GM18867 (cell line): Measurements from ENCODE around the gene TAF9B.
"Not testable (repeated sequence)": the region's sequence is repeated elsewhere in the genome, so short reads cannot be mapped to it uniquely, and the experiment has no call there.

Experiments
- ATAC-seq: cut with Tn5 transposase; IDR thresholded peaks from one replicate; pipeline ENCODE4 v1.9.1; 2021; ENCODE audit warnings: mild to moderate bottlenecking, moderate library complexity; ENCODE audit not compliant: unreplicated experiment

TAF9B gene, protein sequence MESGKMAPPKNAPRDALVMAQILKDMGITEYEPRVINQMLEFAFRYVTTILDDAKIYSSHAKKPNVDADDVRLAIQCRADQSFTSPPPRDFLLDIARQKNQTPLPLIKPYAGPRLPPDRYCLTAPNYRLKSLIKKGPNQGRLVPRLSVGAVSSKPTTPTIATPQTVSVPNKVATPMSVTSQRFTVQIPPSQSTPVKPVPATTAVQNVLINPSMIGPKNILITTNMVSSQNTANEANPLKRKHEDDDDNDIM

DNA sequence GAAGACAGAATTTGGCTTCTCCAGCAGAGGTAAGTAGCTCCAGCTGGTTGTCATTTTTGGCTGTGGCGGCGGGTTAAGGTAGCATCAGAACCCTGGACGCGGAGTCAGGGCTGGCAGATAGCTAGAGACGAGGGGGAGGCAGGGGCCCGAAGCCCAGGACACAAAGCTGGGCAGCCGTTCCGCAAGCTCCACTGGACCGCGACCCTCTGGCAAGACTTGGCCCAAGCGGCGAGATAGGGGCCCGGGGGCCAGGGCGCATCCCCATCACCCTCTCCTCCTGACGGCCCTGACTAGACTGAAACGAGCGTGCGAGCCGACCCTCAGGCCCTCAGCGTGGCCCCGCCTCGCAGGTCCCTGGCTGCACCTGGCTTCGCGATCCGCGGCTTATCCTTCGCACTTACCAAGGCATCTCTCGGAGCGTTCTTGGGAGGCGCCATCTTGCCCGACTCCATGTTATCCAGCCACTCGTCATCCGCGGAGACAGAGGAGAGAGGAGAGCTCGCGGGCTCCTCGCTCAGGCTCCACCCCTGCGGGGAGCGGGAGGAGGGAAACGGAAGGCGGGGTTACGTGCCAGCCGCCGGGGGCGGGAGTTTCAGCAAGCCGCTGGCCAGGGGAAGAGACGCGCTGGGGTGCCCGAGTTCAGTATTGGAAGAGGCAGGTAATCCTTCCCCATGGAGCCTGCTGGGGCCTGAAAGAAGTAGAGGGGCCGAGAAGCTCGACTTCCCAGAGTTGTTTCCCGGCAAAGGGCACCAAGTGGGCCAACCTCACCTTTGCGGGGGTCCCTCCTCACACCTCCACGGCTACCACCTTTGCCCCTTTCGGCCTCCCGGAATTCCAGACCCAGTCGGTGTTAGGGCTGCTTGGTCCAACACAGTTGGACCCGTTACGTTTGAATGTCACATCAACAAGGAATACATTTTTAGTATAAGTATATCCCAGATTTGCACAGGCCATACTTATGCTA, at the start of gene TAF9B:
Gene TAF9B, minus strand, starts transcription at position 491 of the 964 bp plus-strand sequence. Its CDS starts 39 bp downstream, at position 452.
- ATAC-seq = peak; percentile 95

DNA sequence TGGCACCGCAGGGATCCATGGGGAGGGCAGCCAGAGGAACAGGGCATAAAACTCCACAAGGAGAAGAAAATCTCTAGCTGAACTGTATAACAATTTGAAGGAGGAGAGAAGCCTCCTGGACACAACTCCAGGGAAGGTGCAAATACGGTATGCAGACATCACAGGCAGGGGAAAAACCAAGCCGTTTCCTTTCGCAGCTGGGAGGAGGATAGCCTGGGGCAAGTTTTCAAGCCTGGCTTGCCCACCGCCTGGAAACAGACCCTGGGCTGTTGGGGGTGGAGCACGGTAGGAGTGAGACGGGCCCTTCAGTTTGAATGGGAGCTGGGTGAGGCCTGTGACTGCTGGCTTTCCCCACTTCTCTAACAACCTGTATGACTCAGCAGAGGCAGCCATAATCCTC, 43.4 kb upstream of the TAF9B start:
- ATAC-seq = no peak

DNA sequence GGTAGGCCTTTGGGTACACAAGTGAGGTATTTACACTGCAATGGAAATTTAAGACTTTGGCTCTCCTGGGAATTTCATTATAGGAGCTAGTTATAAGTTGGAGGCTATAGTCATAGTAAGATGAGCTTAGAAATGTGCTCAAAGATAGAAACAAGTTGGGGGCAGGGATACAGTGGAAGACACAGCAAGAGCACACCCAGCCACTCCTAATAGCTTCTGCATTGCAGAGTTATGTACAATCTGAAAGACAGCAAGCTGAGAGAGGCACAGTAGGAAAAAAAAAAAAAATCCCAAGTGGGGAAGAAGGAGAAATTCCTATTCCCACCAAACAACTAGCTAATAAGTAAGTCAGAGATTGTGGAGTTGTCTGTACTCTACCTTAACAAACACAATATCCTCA, 41.9 kb upstream of the TAF9B start:
- no peak for ATAC-seq

DNA sequence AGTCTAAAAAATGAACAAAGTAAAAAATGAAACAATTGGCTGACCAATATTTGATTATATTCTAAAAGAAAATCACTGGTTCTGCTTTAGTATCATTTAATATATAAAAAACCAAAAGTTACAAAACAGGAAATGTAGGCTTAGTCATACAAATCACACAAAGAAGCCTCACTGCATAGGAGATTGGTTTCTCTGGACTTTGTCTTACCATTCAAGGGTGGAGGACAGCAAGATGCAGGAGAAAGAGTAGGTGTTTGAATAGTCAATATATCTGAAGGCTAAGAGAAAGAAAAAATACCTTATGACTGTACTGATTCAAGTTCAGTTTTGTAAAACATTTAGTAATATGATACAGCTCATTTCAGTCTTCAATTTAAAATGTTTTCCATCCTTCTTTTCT, 28.6 kb upstream of the TAF9B start:
- no peak for ATAC-seq

DNA sequence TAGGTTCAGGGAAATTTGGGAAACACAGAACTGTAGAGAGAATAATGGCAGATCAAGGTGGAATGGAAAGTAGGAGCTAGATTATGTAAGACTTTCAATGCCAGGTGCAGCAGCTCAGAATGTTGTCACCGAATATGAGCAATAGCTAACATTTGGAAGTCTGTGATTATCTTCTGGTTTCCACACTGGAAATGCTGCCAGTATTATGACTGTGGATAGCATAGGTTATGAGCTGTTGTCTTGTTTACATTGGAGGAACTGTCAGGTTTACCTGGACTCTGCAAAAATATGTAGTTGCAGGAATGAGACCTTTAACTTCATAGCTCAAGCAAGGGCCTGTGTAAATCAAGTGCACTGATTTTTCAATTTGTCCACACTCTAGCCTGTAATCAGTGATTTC, 26.0 kb upstream of the TAF9B start:
- no peak for ATAC-seq

DNA sequence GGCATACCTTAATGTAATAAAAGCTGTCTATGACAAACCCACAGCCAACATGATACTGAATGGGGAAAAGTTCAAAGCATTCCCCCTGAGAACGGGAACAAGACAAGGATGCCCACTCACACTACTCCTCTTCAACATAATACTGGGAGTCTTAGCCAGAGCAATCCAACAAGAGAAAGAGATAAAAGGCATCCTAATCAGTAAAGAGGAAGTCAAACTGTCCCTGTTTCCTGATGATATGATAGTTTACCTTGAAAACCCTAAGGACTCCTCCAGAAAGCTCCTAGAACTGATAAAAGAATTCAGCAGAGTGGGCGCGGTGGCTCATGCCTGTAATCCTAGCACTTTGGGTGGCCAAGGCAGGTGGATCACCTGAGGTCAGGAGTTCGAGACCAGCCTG, 23.7 kb upstream of the TAF9B start:
- ATAC-seq = not testable (repeated sequence)

DNA sequence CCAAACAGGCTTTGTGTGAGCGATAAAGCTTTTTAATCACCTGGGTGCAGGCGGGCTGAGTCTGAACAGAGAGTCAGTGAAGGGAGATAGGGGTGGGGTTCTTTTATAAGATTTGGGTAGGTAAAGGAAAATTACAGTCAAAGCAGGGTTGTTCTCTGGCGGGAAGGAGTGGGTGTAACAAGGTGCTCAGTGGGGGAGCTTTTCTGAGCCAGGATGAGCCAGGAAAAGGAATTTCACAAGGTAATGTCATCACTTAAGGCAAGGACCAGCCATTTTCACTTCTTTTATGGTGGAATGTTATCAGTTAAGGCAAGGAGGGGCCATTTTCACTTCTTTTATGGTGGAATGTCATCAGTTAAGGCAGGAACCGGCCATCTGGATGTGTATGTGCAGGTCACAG, 21.3 kb upstream of the TAF9B start:
- ATAC-seq = not testable (repeated sequence)

DNA sequence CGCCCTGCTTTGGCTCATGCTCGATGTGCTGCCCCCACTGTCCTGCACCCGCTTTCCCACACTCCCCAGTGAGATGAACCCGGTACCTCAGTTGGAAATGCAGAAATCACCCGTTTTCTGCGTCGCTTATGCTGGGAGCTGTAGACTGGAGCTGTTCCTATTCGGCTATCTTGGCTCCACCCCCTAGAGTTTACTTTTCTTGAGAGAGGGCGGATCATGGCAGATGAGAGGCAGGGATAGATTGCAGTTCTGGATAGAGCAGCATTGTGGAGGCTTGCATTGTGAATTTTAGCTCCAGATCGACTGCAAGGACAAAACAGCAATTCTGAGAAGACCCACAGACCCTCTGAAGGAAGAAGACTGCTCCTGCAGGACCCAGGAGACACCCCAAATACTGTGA, 18.4 kb upstream of the TAF9B start:
- not testable (repeated sequence) for ATAC-seq

DNA sequence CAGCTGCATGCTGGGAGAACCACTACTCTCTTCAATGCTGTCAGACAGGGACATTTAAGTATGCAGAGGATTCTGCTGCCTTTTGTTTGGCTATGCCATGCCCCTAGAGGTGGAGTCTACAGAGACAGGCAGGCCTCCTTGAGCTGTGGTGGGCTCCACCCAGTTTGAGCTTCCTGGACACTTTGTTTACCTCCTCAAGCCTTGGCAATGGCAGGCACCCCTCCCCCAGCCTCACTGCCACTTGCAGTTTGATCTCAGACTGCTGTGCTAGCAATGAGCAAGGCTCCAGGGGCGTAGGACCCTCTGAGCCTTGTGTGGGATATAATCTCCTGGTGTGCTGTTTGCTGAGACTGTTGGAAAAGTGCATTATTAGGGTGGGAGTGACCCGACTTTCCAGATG, 17.9 kb upstream of the TAF9B start:
- ATAC-seq = not testable (repeated sequence)

DNA sequence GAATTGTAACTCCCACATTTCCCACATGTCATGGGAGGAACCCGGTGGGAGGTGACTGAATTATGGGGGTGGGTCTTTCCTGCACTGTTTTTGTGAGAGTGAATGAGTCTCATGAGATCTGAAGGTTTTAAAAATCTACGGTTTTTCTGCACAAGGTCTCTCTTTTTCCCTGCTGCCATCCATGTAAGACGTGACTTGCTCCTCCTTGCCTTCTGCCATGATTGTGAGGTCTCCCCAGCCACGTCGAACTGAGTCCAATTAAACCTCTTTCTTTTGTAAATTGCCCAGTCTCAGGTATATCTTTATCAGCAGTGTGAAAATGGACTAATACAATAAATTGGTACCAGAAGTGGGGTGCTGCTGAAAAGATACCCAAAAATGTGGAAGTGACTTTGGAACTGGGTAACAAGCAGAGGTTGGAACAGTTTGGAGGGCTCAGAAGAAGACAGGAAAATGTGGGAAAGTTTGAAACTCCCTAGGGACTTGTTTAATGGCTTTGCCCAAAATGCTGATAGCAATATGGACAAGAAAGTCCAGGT, 7.6 kb upstream of the TAF9B start:
- not testable (repeated sequence) for ATAC-seq

DNA sequence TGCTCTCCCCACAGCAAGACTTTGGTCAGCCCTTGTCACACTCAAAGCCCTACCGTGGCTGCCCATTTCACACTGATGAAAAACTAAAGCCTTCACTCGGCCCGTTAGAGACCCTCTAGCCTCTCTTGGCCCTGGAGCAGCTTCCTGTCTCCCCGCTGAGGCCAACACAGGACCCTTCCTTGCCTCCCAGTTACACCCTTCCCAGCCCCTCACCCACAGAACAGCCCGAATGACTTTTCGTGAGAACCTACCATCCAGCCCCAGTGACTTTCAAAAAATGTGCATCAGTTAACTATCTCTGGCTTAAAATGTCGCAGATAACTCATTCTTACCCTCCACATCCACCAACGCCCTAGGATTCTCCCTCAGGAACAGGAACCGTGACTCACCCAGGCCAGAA, 756 bp upstream of the TAF9B start:
- no peak for ATAC-seq

DNA sequence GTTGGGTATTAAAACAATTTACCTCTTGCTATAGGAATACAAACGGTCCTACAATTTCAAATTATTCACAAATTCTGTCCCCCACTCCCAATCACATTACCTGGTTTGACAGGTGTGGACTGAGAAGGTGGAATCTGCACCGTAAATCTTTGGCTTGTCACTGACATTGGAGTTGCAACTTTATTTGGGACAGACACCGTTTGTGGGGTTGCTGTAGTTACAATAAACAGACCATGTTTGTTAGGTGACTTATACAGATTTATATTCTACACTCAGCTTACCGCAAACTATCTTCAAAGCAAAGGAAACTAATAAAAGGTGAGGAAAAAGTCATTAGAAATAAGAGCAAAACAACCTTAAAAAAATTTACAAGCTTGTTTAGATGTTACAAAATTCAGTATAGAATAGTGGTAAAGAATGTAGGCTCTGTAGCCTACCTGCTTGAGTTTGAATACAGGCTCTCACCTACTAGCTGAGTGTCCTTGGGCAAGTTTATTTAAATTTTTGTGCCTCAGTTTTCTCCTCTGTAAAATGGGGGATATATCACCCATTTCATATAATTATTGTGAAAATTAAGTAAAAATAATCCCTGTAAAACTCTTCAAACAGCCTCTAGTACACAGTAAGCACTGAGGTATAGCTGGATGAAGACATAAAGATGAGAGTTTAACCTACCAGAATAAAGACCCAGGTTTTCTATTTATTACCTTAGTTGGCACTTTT, 6.1 kb downstream of the TAF9B start:
- ATAC-seq = no peak

DNA sequence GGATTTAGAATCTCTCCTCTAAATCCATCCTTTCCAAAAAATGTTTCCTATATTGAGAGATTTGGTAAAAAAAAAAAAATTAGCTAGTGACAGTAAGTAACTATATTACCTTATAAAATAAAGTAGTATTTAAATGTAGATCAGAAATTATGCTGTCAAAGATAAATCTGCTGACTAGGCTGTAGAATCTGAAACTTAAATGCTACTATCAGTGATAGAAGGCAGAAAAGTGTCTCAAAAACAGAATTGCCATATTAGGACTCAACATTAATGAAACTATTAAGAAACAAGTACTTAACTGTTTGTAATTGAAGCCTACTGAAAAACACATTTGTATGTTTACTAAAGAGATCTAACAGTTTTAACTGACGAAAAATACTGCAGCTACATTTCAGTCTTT, 8.3 kb downstream of the TAF9B start:
- no peak for ATAC-seq

DNA sequence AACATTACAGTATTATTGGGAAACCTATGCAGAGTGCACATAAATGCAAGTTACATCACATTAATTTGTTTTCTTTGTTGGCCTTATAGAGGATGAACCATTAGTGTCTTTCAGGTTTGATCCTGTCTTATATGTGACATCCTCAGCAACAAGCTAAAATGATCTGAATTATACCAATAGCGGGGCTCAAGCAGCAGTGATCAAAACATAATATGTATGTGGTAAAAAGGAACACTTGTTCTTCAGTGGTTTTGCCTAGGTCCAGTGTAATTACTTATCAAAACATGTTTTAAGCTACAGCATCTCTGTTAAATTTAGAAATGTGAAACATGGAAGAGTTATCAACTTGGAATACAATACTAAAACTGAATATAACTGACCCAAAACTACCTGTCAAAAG, 9.1 kb downstream of the TAF9B start:
- ATAC-seq = no peak

DNA sequence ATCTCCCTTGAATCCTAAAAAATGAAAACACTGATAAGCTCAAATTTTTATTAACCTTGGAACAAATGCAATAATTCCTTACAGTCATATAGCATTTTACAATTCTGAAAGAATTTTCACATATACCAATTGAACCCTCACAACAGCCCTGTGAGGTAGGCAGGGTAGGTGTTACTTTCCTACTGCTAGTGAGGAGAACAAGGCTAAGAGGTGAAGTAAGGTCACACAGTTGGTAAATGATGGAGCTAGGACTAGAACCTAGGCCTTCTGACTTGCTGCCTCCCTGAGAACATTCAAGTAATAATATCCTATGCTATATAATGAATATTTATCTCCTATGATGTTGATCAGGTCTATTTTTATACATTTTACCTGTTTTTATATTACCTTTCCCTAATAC, 9.7 kb downstream of the TAF9B start:
- ATAC-seq = no peak

DNA sequence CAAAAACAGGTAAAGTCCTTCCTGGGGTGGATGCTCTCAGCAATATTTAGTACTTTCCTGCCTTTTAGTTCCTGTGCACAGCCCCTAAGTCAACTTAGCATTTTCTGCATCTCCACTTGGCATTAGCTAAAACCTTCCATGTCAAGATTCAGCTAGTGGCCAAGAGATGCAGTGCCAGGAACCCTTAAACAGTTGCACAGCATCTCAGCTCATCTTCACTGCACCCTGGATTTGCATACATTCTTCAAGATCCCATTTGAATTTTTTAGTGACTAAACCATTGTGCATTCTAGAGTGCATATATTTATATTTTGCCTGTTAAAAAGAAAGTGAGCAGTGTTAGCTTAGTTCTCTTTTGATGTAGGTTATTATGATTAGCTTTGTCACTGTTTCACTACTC, 13.7 kb downstream of the TAF9B start:
- ATAC-seq = not testable (repeated sequence)

DNA sequence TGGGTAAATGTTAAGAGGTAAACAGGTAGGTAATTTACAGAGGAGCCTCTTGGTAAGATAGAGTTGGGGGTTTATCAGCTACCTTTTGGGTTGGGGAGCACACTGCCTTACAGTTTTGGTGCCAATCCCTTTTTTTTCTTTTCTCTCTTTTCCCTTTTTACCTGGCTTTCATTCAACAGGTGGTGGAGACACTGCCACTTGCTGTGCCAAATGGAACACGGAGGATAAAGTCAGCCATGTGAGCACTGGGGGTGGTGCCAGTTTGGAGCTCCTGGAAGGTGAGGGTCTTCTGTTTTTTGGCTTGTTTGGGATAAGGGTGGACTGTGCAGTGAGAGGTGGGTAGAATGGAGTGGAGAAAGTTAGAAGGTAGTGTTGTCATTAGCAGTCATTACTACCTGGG, 14.3 kb downstream of the TAF9B start:
- ATAC-seq = no peak

DNA sequence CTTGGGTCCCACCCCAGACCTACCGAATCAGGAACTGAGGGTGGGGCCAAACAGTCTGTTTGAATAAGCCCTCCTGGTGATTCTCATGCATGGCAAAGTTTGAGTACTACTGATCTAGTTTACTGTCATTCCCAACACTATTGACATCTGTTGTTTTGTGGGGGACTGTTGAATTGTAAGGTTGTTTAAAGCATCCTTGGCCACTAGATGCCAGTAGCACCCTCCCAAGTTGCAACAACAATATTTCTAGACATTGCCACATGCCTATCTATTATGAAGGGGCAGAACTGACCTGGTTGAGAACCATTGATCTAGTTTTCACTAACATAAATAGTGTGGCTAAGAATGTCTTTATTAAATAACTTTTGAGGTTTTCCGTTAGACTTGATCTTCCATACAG, 15.1 kb downstream of the TAF9B start:
- no peak for ATAC-seq

DNA sequence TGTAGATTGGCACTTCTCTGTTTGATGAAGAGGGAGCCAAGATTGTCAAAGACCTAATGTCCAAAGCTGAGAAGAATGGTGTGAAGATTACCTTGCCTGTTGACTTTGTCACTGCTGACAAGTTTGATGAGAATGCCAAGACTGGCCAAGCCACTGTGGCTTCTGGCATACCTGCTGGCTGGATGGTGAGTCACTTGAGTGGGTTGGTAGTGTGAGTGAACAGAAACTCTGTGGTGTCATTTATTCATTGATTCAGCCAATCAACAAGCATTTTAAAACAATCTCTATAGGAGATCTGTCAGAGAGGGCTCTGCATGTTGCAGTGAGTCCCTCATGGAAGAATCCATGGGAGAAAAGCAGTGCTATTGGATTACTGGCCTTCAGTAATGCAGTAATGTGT, 16.3 kb downstream of the TAF9B start:
- ATAC-seq = no peak

DNA sequence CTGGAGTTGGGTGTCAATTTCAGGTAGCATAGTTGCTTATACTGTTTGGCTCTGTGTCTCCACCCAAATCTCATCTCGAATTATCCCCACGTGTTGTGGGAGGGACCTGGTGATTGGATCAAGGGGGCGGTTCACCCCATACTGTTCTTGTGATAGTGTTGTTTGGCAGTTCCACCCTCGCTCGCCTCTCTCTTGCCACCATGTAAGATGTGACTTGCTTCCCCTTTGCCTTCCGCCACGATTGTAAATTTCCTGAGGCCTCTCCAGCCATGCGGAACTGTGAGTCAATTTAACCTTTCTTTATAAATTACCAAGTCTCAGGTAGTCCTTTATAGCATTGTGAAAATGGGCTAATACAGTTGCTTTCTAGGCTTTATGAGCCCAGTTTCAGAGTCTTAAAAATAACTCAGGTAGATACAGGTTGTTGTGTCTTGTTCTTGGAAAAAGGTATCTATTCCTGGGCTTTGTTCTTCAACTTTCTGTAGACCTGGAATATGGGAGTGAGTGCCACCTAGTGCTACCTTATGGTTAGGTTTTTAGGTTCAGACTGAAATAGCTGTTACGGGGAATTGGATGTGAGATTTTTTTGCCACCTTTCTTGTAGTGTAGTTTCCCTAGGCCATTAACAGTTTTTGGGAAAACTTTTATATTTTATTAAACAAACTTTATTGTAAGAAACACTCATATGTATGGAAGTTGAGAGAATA, 19.8 kb downstream of the TAF9B start:
- no peak for ATAC-seq

DNA sequence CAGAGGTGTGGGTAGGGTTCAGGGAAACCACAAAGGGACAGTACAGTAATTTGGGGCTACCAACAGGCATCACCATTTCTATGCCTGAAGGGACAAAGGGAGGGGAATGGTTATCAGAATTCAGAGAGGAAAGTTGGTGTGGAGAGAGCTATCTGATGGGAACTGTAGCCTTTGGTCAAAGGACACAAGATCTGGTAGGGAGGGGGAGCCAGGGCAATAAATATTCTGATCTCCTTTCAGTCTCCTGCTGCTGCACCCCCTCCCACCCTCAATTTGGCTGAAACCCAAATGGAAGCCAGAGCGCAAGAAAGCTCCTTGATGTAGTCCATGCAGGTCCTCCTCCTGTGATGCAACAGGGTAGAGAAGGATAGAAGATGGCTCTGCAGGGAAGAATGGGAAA, 20.8 kb downstream of the TAF9B start:
- ATAC-seq = no peak
